Measurements from ENCODE around the gene HAUS8. TPM values are rescaled to one million over a fixed set of nuclear protein-coding genes. Genes with fewer than 3 reads are reported as not detected.

The HAUS8 gene
- total and polyA plus RNA-seq, 2 donors (not counting 1 experiment from before 2014, with no cell fraction given): 17.6 to 24.9 TPM

DNA sequence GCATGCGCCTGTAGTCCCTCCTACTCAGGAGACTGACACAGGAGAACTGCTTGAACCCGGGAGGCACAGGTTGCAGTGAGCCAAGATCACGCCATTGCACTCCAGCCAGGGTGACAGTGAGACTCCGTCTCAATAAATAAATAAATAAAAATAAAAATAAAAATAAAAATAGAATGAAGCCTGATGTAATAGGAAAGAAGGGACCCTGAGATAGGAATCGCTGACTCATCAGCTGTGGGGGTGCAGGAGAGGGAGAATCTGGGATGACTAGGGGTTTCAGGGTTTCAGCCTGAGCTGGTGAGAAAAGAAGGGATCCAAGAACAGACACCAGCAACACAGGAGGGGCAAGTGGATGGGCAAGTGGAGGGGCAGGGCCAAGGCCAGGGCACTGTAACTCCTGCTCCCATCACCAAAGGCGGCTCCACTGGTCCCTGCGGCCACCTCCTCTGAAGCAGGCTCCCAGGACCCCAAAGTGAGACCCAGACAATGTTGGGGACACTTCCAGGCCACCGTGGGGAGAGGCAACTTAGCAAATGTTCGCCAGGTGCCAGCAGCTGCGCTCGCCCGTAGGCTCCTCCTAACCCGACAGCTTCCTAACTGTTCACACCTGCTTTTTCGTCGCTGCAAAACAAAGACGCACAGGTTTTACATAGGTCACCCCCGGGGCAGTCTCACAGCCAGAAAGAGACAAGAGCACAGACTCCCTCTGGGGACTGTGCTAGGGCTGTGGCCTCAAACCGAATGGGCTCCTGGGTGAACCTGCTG is 1.2 kb downstream of the HAUS8 start:
- Histone ChIP-seq H3K27ac (ENCODE audit: low read length in 2 of 2) (peak overlapping the region; percentile 79 to 89), H3K9ac (ENCODE audit: low read length) (peak overlapping the region; percentile 76), H3K36me3 (replicated peaks in 1 of 2; ENCODE audit: control extremely low read depth in 1 of 2, control insufficient read depth in 1 of 2, extremely low read depth in 1 of 2, insufficient read depth in 2 of 2, low read length in 1 of 2) (peaks cover 3 to 16% of the 10 kb centered on the region in 2 experiments), H3K4me3 (ENCODE audit: control extremely low read depth in 1 of 5, extremely low read depth in 1 of 5, insufficient read depth in 1 of 5, low read depth in 2 of 5, low read length in 4 of 5) (peak overlapping the region in 4 of 5 experiments; percentile 77 to 92 (median 82)), H4K20me1 (ENCODE audit: control insufficient read depth, insufficient read depth, low read length, poor library complexity, severe bottlenecking) (peaks cover 43% of the 10 kb centered on the region), H3K79me2 (ENCODE audit: control insufficient read depth, insufficient read depth, low read length) (peaks cover 92% of the 10 kb centered on the region), H3K27me3 (replicated peaks in 1 of 4; ENCODE audit: control extremely low read depth in 1 of 4, control insufficient read depth in 3 of 4, insufficient read depth in 4 of 4, low read length in 3 of 4) (no peaks in the 10 kb centered on the region), H3K9me3 (ENCODE audit: control extremely low read depth in 1 of 3, control insufficient read depth in 2 of 3, insufficient read depth in 1 of 3, low read length in 2 of 3) (no peaks in the 10 kb centered on the region), H3K4me2 (replicated peaks; ENCODE audit: low read depth, low read length, poor library complexity, severe bottlenecking) (peak overlapping the region; percentile 79), H3K4me1 (ENCODE audit: control insufficient read depth in 2 of 2, insufficient read depth in 2 of 2, low read length in 2 of 2) (peaks cover 36 to 53% of the 10 kb centered on the region in 2 donors), H2AFZ (ENCODE audit: insufficient read depth, low read depth, low read length, poor library complexity, severe bottlenecking) (peak overlapping the region; percentile 87)
- ChIA-PET POLR2A (interaction anchor here (0.6 to 1.1 kb wide), 4 partner anchors 51 to 437 kb away, joined by 3 to 7 read pairs (median 3); no protein-coding TSS in a partner anchor), CTCF (interaction anchor here (0.5 to 3.5 kb wide), 6 partner anchors 8 to 1567 kb away, joined by 3 to 24 read pairs (median 5); partner anchors contain the start of gene ANKLE1)
- Mint-ChIP-seq H3K27ac (peak overlapping the region; percentile 99), H3K4me1 (peaks cover 63% of the 10 kb centered on the region), H3K9me3 (ENCODE audit: insufficient read depth) (no peaks in the 10 kb centered on the region), H3K4me3 (peak overlapping the region; percentile 98), H3K27me3 (no peaks in the 10 kb centered on the region)
- intact Hi-C loops (cut with micrococcal nuclease): loop anchor here (2.0 kb wide), 2 partner anchors 51 to 111 kb away; no protein-coding TSS in a partner anchor
- no peak for TF ChIP-seq EZH2 (IDR thresholded peaks at IDR 0.05; ENCODE audit: borderline replicate concordance, insufficient read depth, low read depth, low read length, poor library complexity, severe bottlenecking)
- TF ChIP-seq, protein P1, sequence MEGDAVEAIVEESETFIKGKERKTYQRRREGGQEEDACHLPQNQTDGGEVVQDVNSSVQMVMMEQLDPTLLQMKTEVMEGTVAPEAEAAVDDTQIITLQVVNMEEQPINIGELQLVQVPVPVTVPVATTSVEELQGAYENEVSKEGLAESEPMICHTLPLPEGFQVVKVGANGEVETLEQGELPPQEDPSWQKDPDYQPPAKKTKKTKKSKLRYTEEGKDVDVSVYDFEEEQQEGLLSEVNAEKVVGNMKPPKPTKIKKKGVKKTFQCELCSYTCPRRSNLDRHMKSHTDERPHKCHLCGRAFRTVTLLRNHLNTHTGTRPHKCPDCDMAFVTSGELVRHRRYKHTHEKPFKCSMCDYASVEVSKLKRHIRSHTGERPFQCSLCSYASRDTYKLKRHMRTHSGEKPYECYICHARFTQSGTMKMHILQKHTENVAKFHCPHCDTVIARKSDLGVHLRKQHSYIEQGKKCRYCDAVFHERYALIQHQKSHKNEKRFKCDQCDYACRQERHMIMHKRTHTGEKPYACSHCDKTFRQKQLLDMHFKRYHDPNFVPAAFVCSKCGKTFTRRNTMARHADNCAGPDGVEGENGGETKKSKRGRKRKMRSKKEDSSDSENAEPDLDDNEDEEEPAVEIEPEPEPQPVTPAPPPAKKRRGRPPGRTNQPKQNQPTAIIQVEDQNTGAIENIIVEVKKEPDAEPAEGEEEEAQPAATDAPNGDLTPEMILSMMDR (IDR thresholded peaks at IDR 0.05): no peak
- ATAC-seq (ENCODE audit: low read depth): peak; percentile 7
- no peak for DNase-seq
- WGBS (ENCODE audit: insufficient coverage): 34% methylated on average over 14 of the region's 18 CpGs

DNA sequence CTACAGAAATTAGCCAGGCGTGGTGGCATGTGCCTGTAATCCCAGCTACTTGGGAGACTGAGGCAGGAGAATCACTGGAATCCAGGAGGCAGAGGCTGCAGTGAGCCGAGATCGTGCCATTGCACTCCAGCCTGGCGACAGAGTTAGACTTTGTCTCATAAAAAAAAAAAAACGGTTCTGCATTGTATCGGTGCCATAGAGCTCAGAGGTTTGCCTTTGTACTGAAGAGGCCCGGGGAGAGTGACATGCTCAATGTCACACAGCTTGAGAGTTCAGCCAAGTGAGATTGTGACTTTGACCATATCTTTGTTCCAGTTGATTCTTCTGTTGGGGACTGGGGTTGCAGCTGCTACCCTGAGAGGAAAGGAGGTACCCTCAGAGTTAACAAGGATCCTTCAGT is 4.3 kb downstream of the HAUS8 start:
- no peak for ATAC-seq (ENCODE audit: low read depth)
- no peaks in the 10 kb centered on the region for H3K27me3 ChIP-seq (replicated peaks in 1 of 4; ENCODE audit: control extremely low read depth in 1 of 4, control insufficient read depth in 3 of 4, insufficient read depth in 4 of 4, low read length in 3 of 4)
- Mint-ChIP-seq H3K9me3 (ENCODE audit: insufficient read depth) (no peaks in the 10 kb centered on the region), H3K4me1 (peaks cover 53% of the 10 kb centered on the region), H3K27ac (no peak overlapping the region), H3K4me3 (no peak overlapping the region), H3K27me3 (no peaks in the 10 kb centered on the region)
- H4K20me1 ChIP-seq (ENCODE audit: control insufficient read depth, insufficient read depth, low read length, poor library complexity, severe bottlenecking): peaks cover 12% of the 10 kb centered on the region
- intact Hi-C loops (cut with micrococcal nuclease): no loop called here
- H3K4me2 ChIP-seq (replicated peaks; ENCODE audit: low read depth, low read length, poor library complexity, severe bottlenecking): no peak overlapping the region
- no peak overlapping the region for H3K27ac ChIP-seq (ENCODE audit: low read length in 2 of 2)
- H3K4me3 ChIP-seq (ENCODE audit: control extremely low read depth in 1 of 5, extremely low read depth in 1 of 5, insufficient read depth in 1 of 5, low read depth in 2 of 5, low read length in 4 of 5): no peak overlapping the region
- ChIA-PET CTCF (interaction anchor here (0.6 to 1.6 kb wide), 6 partner anchors 55 to 234 kb away, joined by 3 to 4 read pairs (median 3); partner anchors contain the start of gene MRPL34), POLR2A (interaction anchor here (0.6 kb wide), 1 partner anchor 626 kb away, joined by 3 read pairs; no protein-coding TSS in a partner anchor)
- peaks cover 3 to 19% of the 10 kb centered on the region in 2 experiments for H3K36me3 ChIP-seq (replicated peaks in 1 of 2; ENCODE audit: control extremely low read depth in 1 of 2, control insufficient read depth in 1 of 2, extremely low read depth in 1 of 2, insufficient read depth in 2 of 2, low read length in 1 of 2)
- WGBS (ENCODE audit: insufficient coverage): 98% methylated on average over 7 of the region's 7 CpGs
- no peak overlapping the region for H3K9ac ChIP-seq (ENCODE audit: low read length)
- H3K4me1 ChIP-seq (ENCODE audit: control insufficient read depth in 2 of 2, insufficient read depth in 2 of 2, low read length in 2 of 2): peaks cover 23 to 46% of the 10 kb centered on the region in 2 donors
- no peak overlapping the region for H2AFZ ChIP-seq (ENCODE audit: insufficient read depth, low read depth, low read length, poor library complexity, severe bottlenecking)
- H3K79me2 ChIP-seq (ENCODE audit: control insufficient read depth, insufficient read depth, low read length): peaks cover 71% of the 10 kb centered on the region
- no peak for TF ChIP-seq EZH2 (IDR thresholded peaks at IDR 0.05; ENCODE audit: borderline replicate concordance, insufficient read depth, low read depth, low read length, poor library complexity, severe bottlenecking)
- TF ChIP-seq, protein P1 (IDR thresholded peaks at IDR 0.05): no peak
- H3K9me3 ChIP-seq (ENCODE audit: control extremely low read depth in 1 of 3, control insufficient read depth in 2 of 3, insufficient read depth in 1 of 3, low read length in 2 of 3): no peaks in the 10 kb centered on the region
- DNase-seq: no peak
